ENCODE measurements around the gene MGAT4C. TPM values are rescaled to one million over a fixed set of nuclear protein-coding genes. Genes with fewer than 3 reads are reported as not detected.

The MGAT4C gene
- total RNA-seq, 2 donors from 2014 or later = under 0.01 to 3.1 TPM

DNA sequence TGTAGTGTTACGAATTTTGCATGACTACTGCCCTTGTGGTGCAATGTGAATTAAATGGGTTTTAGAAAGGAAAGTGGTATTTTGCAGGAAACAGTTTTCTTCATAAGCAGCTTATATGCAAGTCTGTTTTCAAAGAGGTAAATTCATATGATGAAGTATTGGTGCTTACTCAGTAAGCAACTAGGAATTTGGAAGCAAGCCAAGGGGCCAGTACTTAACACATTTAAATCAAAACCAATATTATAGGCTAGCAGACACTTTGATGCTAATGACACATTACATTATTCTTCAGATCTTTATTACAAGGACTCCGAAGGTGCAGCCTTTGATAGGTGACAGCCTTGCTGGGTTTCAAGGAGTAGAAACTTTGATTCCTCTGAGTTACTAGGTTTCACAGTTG is 23.1 kb downstream of the MGAT4C start:
- no peak for TF ChIP-seq POLR2A (IDR thresholded peaks at IDR 0.05)
- TF ChIP-seq CTCF (IDR thresholded peaks at IDR 0.05) = no peak
- intact Hi-C loops (cut with DNase I) = no loop called here
- 52 to 73% methylated on average over 2 of the region's 2 CpGs for WGBS, 2 donors
- no peaks in the 10 kb centered on the region for H3K27me3 ChIP-seq
- H3K27ac ChIP-seq = no peak overlapping the region
- DNase-seq = no peak
- ATAC-seq = no peak
- no peaks in the 10 kb centered on the region for H3K4me1 ChIP-seq
- H3K36me3 ChIP-seq (replicated peaks in 1 of 2; ENCODE audit: insufficient read depth in 1 of 2, low read depth in 2 of 2) = no peaks in the 10 kb centered on the region
- H3K4me3 ChIP-seq = no peak overlapping the region
- H3K9me3 ChIP-seq = no peaks in the 10 kb centered on the region

DNA sequence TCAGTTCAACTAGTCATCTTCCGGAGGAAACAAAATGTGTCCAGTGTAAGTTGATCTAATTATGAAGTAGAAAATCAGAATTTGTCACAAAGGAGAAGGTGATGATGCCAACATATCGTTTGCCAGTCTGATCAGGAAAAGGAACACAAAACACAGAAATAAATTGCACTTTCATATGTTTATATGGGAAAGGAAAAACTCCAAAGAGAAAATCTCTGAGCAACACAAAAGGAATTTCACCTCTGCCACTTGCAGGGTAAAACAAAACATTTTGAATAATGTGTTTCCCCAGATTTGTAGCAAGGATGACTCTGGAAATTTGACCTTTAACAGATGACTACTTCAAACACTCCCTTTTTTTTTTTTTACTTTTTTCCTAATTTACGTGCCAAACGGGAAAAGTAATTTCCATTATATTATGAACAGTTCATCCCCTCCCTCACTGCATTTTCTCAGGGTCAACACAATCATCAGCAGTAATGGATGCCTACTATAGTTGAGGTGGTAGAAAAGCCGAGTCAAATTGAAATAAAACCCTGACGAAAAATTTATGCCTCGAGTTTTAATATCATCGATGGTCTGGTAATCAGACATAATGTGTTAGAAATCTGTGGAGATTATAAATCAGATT is 25.6 kb downstream of the MGAT4C start:
- intact Hi-C loops (cut with DNase I) = no loop called here
- no peak for ATAC-seq
- 56 to 59% methylated on average over 8 of the region's 8 CpGs for WGBS, 2 donors
- Histone ChIP-seq H3K4me1 (no peaks in the 10 kb centered on the region), H3K36me3 (replicated peaks in 1 of 2; ENCODE audit: insufficient read depth in 1 of 2, low read depth in 2 of 2) (no peaks in the 10 kb centered on the region), H3K27ac (no peak overlapping the region), H3K4me3 (no peak overlapping the region), H3K27me3 (no peaks in the 10 kb centered on the region), H3K9me3 (no peaks in the 10 kb centered on the region)
- no peak for TF ChIP-seq POLR2A (IDR thresholded peaks at IDR 0.05)
- no peak for TF ChIP-seq CTCF (IDR thresholded peaks at IDR 0.05)
- DNase-seq = no peak

GRCh38 chr12:86229772-86230171 is 26.4 kb downstream of the MGAT4C start:
- ATAC-seq (no peak), DNase-seq (no peak)
- Histone ChIP-seq H3K4me3 (no peak overlapping the region), H3K27ac (no peak overlapping the region), H3K36me3 (replicated peaks in 1 of 2; ENCODE audit: insufficient read depth in 1 of 2, low read depth in 2 of 2) (no peaks in the 10 kb centered on the region), H3K9me3 (no peaks in the 10 kb centered on the region), H3K27me3 (no peaks in the 10 kb centered on the region), H3K4me1 (no peaks in the 10 kb centered on the region)
- TF ChIP-seq POLR2A (IDR thresholded peaks at IDR 0.05) = no peak
- no peak for TF ChIP-seq CTCF (IDR thresholded peaks at IDR 0.05)
- WGBS, 2 donors = 76 to 88% methylated on average over 2 of the region's 2 CpGs
- intact Hi-C loops (cut with DNase I) = no loop called here

GRCh38 chr12:86228656-86229055 is 27.5 kb downstream of the MGAT4C start:
- no peak for ATAC-seq
- Histone ChIP-seq H3K9me3 (no peaks in the 10 kb centered on the region), H3K27me3 (no peaks in the 10 kb centered on the region), H3K4me3 (no peak overlapping the region), H3K4me1 (no peaks in the 10 kb centered on the region), H3K27ac (no peak overlapping the region), H3K36me3 (replicated peaks in 1 of 2; ENCODE audit: insufficient read depth in 1 of 2, low read depth in 2 of 2) (no peaks in the 10 kb centered on the region)
- no peak for DNase-seq
- TF ChIP-seq CTCF (IDR thresholded peaks at IDR 0.05) (no peak), POLR2A (IDR thresholded peaks at IDR 0.05) (no peak)
- intact Hi-C loops (cut with DNase I) = no loop called here

GRCh38 chr12:86226481-86226880 is 29.7 kb downstream of the MGAT4C start:
- no peak for ATAC-seq
- no peak for DNase-seq
- WGBS, 2 donors = 67 to 81% methylated on average over 3 of the region's 3 CpGs
- H3K4me1 ChIP-seq = no peaks in the 10 kb centered on the region
- intact Hi-C loops (cut with DNase I) = no loop called here
- no peak for TF ChIP-seq POLR2A (IDR thresholded peaks at IDR 0.05)
- no peak for TF ChIP-seq CTCF (IDR thresholded peaks at IDR 0.05)
- no peak overlapping the region for H3K4me3 ChIP-seq
- H3K36me3 ChIP-seq (replicated peaks in 1 of 2; ENCODE audit: insufficient read depth in 1 of 2, low read depth in 2 of 2) = no peaks in the 10 kb centered on the region
- no peaks in the 10 kb centered on the region for H3K9me3 ChIP-seq
- no peak overlapping the region for H3K27ac ChIP-seq
- no peaks in the 10 kb centered on the region for H3K27me3 ChIP-seq
